ENCODE results near the gene STRA6. TPM values are rescaled to one million over a fixed set of nuclear protein-coding genes. Genes with fewer than 3 reads are reported as not detected.
"Not testable (repeated sequence)": the region's sequence is repeated elsewhere in the genome, so short reads cannot be mapped to it uniquely, and the experiment has no call there.

Gene STRA6
- total RNA-seq, 1 experiment from 2014 or later: not detected

GRCh38 chr15:74167891-74168331 is 34.7 kb downstream of the STRA6 start:
- DNase-seq (ENCODE audit: unreplicated experiment): no peak
- POLR2A ChIA-PET: no interaction called here
- no peak overlapping the region for H3K27ac Mint-ChIP-seq (ENCODE audit: low read depth, unreplicated experiment)
- CTCF ChIA-PET: no interaction called here
- H3K9me3 Mint-ChIP-seq (ENCODE audit: unreplicated experiment): no peaks in the 10 kb centered on the region
- H3K4me1 Mint-ChIP-seq (ENCODE audit: insufficient read depth, unreplicated experiment): no peaks in the 10 kb centered on the region
- TF ChIP-seq CTCF (IDR thresholded peaks at IDR 0.05; ENCODE audit: unreplicated experiment): no peak
- no peaks in the 10 kb centered on the region for H3K36me3 Mint-ChIP-seq (ENCODE audit: insufficient read depth, unreplicated experiment)
- intact Hi-C loops (cut with micrococcal nuclease): no loop called here
- H3K4me3 Mint-ChIP-seq (ENCODE audit: unreplicated experiment): no peak overlapping the region
- no TSS peak for BruUV-seq (replicated peaks)
- H3K27me3 Mint-ChIP-seq (ENCODE audit: insufficient read depth, unreplicated experiment): peaks cover 40% of the 10 kb centered on the region

- Mint-ChIP-seq H3K4me3 (ENCODE audit: unreplicated experiment) (no peak overlapping the region), H3K27me3 (ENCODE audit: insufficient read depth, unreplicated experiment) (peaks cover 47% of the 10 kb centered on the region), H3K9me3 (ENCODE audit: unreplicated experiment) (no peaks in the 10 kb centered on the region), H3K27ac (ENCODE audit: low read depth, unreplicated experiment) (no peak overlapping the region), H3K4me1 (ENCODE audit: insufficient read depth, unreplicated experiment) (no peaks in the 10 kb centered on the region), H3K36me3 (ENCODE audit: insufficient read depth, unreplicated experiment) (no peaks in the 10 kb centered on the region)
- TF ChIP-seq CTCF (IDR thresholded peaks at IDR 0.05; ENCODE audit: unreplicated experiment): no peak
- DNase-seq (ENCODE audit: unreplicated experiment): no peak
- no TSS peak for BruUV-seq (replicated peaks)
- ChIA-PET CTCF (interaction anchor here (0.7 to 0.8 kb wide), 2 partner anchors 20 to 142 kb away, joined by 3 to 4 read pairs; no protein-coding TSS in a partner anchor), POLR2A (no interaction called here)
- intact Hi-C loops (cut with micrococcal nuclease): no loop called here
Observed at GRCh38 chr15:74165461-74165860, 37.1 kb downstream of the STRA6 start.

GRCh38 chr15:74162195-74162536 is 40.4 kb downstream of the STRA6 start:
- H3K27ac Mint-ChIP-seq (ENCODE audit: low read depth, unreplicated experiment); CTCF ChIA-PET; BruUV-seq (replicated peaks); DNase-seq (ENCODE audit: unreplicated experiment); H3K9me3 Mint-ChIP-seq (ENCODE audit: unreplicated experiment); POLR2A ChIA-PET; H3K4me1 Mint-ChIP-seq (ENCODE audit: insufficient read depth, unreplicated experiment); intact Hi-C loops (cut with micrococcal nuclease); H3K4me3 Mint-ChIP-seq (ENCODE audit: unreplicated experiment); H3K36me3 Mint-ChIP-seq (ENCODE audit: insufficient read depth, unreplicated experiment): not testable (repeated sequence)
- H3K27me3 Mint-ChIP-seq (ENCODE audit: insufficient read depth, unreplicated experiment): peaks cover 49% of the 10 kb centered on the region

GRCh38 chr15:74160390-74160789 is 42.2 kb downstream of the STRA6 start:
- CTCF ChIA-PET: interaction anchor here (0.5 kb wide), 1 partner anchor 275 kb away, joined by 3 read pairs; no protein-coding TSS in a partner anchor
- POLR2A ChIA-PET; BruUV-seq (replicated peaks): not testable (repeated sequence)

GRCh38 chr15:74159773-74160172 is 42.8 kb downstream of the STRA6 start:
- CTCF ChIA-PET: interaction anchor here (0.5 kb wide), 1 partner anchor 275 kb away, joined by 3 read pairs; no protein-coding TSS in a partner anchor
- no peaks in the 10 kb centered on the region for H3K36me3 Mint-ChIP-seq (ENCODE audit: insufficient read depth, unreplicated experiment)
- no TSS peak for BruUV-seq (replicated peaks)

More at GRCh38 chr15:74160390-74160789, 42.2 kb downstream of the STRA6 start:
- H3K27ac Mint-ChIP-seq (ENCODE audit: low read depth, unreplicated experiment); H3K4me1 Mint-ChIP-seq (ENCODE audit: insufficient read depth, unreplicated experiment); H3K36me3 Mint-ChIP-seq (ENCODE audit: insufficient read depth, unreplicated experiment); H3K9me3 Mint-ChIP-seq (ENCODE audit: unreplicated experiment); H3K4me3 Mint-ChIP-seq (ENCODE audit: unreplicated experiment); intact Hi-C loops (cut with micrococcal nuclease); DNase-seq (ENCODE audit: unreplicated experiment): not testable (repeated sequence)
- H3K27me3 Mint-ChIP-seq (ENCODE audit: insufficient read depth, unreplicated experiment): peaks cover 47% of the 10 kb centered on the region

More at GRCh38 chr15:74159773-74160172, 42.8 kb downstream of the STRA6 start:
- POLR2A ChIA-PET: interaction anchor here (0.7 kb wide), 1 partner anchor 1806 kb away, joined by 3 read pairs; no protein-coding TSS in a partner anchor
- Mint-ChIP-seq H3K4me1 (ENCODE audit: insufficient read depth, unreplicated experiment) (no peaks in the 10 kb centered on the region), H3K4me3 (ENCODE audit: unreplicated experiment) (no peak overlapping the region), H3K27ac (ENCODE audit: low read depth, unreplicated experiment) (no peak overlapping the region), H3K9me3 (ENCODE audit: unreplicated experiment) (no peaks in the 10 kb centered on the region), H3K27me3 (ENCODE audit: insufficient read depth, unreplicated experiment) (peaks cover 41% of the 10 kb centered on the region)
- no peak for DNase-seq (ENCODE audit: unreplicated experiment)
- intact Hi-C loops (cut with micrococcal nuclease): no loop called here
- no peak for TF ChIP-seq CTCF (IDR thresholded peaks at IDR 0.05; ENCODE audit: unreplicated experiment)
